Pulmonary artery endothelial cell (primary cell): ENCODE measurements around the gene TNS1. TPM values are rescaled to one million over a fixed set of nuclear protein-coding genes. Genes with fewer than 3 reads are reported as not detected.

Experiments
- DNase-seq: peaks from one replicate; pipeline ENCODE4 v3.0.0-alpha.2; 2011; ENCODE audit warnings: low read depth, low spot score
- total RNA-seq: library from RNA; depleted of rRNA; stranded (reverse); fragments of >200 nt; gene quantifications from 2 replicates; pipeline ENCODE4 v1.2.3, GENCODE V29; 2014

TNS1 gene
- total RNA-seq, 1 donor from 2014 or later = 26.2 TPM

- no peak for DNase-seq
Measured at GRCh38 chr2:217944366-217944765, 58.4 kb downstream of the TNS1 start.

DNA sequence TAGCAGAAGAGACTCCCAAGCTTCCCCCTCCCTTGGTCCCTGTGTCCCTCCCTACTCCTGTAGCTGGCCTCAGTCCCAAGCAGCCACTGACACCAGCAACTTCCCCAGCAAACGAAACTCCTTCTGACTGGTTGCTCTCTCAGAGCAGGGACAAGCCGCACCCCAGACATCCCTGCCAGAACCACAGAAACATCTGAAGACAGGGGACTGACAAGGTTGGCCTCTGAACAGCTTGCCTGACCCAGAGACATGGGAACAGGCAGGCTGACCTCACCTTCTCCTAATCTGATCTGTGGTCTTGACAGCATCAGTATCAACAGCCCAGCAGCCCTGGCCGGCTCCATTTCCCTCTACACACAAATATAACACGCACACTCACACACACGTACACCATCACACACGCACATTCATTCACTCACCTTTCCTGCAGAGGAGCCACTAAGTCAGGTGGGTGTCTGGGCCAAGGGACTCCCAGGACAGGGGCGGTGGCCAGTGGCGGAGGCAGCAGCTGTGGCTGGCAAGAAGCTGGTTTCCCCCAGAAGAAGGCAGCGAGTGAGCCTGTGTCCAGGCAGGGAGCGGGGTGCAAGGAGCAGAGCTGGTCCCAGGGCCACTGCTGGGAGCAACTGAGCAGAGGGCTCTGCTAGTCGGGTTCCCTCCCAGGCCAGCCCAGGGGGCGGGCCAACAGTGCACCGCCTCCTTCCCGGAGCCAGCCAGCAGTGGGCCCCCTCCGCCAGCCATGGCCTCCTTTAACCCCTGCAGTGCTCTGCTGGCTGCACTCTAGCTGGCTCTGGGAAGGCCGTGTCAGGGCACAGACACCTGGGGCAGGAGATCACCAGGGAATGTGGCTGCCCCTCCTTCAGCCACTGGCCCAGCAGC lies 59.1 kb downstream of the TNS1 start:
- no peak for DNase-seq

GRCh38 chr2:217942731-217943335 lies 60.0 kb downstream of the TNS1 start:
- DNase-seq = no peak

- DNase-seq = no peak
Measured at GRCh38 chr2:217941886-217942728, 60.7 kb downstream of the TNS1 start.

GRCh38 chr2:217941339-217941738 lies 61.5 kb downstream of the TNS1 start:
- DNase-seq = no peak

- no peak for DNase-seq
Measured at GRCh38 chr2:217940261-217941220, 62.3 kb downstream of the TNS1 start.

- DNase-seq = no peak
Measured at GRCh38 chr2:217939629-217940245, 63.1 kb downstream of the TNS1 start.

- DNase-seq = no peak
Measured at GRCh38 chr2:217939220-217939619, 63.6 kb downstream of the TNS1 start.

DNA sequence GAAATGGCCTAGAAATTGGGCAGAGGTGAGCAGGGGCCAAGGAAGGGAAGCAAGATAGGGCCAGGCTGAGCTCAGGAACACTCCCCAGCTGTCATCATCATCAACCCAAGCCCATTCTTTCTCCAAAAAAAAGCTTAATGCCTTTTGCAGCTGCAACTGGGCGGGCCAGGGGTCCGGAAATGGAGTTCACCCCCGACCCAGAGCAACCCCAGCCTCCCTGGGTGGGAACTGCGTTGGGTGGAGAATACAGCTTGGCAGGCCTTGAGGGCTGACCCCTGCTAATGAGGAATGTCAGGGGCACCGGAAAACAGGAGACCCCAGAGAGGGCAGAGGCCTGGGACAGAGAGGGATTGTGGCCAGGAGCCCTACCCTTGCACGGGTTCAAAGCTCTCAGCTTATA lies 64.8 kb downstream of the TNS1 start:
- no peak for DNase-seq

DNA sequence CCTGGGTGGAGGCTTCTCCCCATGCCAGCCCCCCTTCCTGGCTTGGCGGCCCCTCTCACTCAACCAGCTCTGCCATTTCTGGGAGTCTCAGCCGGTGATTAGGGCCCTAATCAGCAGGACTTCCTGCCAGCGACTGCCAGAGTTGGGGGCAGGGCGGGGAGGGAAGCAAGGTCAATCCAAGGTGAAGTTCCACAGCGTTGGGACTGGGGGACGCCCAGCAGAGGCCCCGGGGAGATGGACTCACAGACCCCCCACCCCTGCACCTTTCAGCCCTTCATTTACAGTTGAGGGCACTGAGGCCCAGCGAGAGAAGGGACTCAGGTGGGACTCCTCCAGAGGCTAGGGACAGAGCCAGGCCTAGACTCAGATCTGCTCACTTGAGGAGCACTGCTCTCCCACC lies 65.3 kb downstream of the TNS1 start:
- DNase-seq = no peak

GRCh38 chr2:217936952-217937351 lies 65.8 kb downstream of the TNS1 start:
- DNase-seq = no peak

- no peak for DNase-seq
Measured at GRCh38 chr2:217935901-217936684, 66.7 kb downstream of the TNS1 start.

- no peak for DNase-seq
Measured at GRCh38 chr2:217935235-217935879, 67.4 kb downstream of the TNS1 start.

DNA sequence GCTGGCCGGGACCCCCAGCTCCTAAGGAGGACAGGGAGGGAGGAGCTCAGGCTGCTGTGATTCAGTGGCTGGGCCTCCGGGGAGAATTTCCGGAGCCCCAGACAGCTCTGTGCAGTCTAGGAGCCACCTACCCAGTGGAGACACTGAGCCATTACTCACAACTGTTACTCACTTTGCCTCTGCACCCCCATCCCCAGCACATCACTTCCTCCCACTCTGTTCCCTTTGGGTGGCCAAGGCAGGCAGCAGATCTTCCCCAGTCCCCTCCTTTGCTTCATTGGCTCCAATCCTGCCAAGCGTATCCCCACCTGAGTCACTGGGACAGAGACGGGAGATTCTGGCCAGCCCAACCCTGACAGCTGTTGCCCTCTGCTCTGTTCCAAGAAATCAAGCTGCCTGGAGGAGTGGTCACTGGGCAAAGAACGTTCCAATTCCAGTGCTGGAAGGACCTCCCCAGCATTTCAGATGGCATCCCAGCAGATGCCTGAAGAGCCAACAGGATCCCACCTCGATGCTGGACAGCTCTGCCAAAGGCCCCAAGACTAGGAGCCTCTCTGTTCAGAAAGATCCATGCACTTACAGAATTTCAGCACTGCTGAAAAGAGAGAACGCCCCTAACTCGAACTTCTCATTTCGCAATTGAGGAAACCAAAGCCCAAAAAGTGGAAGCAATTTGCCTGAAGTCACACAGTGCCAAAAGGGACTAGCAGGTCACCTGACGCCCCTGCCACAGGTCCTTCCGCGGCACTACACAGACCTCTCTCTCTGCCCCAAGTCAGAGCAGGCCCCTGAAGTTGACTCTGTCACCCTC lies 68.3 kb downstream of the TNS1 start:
- no peak for DNase-seq

GRCh38 chr2:217933617-217933993 lies 69.2 kb downstream of the TNS1 start:
- DNase-seq = no peak

GRCh38 chr2:217932803-217933616 lies 69.8 kb downstream of the TNS1 start:
- no peak for DNase-seq

DNA sequence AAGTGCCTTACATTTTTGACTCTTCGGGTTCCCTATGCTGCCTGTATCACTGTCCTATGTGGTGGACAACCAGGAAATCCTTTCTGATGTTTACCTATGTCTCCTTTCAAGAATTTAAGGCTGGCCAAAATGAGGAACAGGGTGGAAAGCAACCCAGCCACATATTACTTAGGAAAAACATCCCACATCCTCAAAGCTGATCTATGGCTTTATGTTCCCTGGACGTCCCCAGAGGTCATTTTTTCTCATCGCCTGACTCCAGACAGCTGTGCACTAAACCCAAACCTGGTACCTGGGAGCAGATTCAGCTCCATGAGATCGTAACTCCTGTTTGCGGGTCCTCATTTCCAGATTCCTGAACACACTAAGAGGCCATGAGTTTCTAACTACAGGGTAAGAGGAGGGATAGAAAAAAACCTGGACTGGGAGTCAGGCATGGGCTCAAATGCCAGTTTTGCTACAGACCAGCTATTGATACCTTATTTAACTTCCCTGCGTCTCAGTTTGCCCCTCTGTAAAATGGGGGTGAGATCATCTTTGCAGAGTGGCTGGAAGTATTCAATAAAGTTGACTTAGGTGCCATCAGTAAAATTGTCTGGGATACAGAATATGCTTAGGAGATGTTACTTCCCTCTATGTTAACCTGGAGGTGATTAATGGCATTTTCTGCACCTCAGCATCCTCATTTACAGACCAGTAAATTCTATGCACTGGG lies 70.8 kb downstream of the TNS1 start:
- DNase-seq = no peak
